H9 (cell line): ENCODE data around the gene PDE4A. TPM values are rescaled to one million over a fixed set of nuclear protein-coding genes. Genes with fewer than 3 reads are reported as not detected.

Experiments
- DNase-seq: peaks from one replicate; pipeline ENCODE4 v3.0.0-alpha.2; 2017
- H2AFZ ChIP-seq: one replicate; pipeline ENCODE4 v1.6.1; 2013; ENCODE audit warnings: mild to moderate bottlenecking, low read length, control low read depth, moderate library complexity
- H2AK5ac ChIP-seq: 2 replicates; pipeline ENCODE4 v1.6.1; 2013; ENCODE audit warnings: low read length, control low read depth, mixed read lengths; ENCODE audit not compliant: insufficient read length
- H2BK120ac ChIP-seq: one replicate; pipeline ENCODE4 v1.6.1; 2013; ENCODE audit warnings: low read depth, mild to moderate bottlenecking, low read length, control low read depth, inconsistent platforms; ENCODE audit not compliant: poor library complexity, severe bottlenecking
- H2BK12ac ChIP-seq: 2 replicates; pipeline ENCODE4 v1.6.1; 2013; ENCODE audit warnings: low read length, control low read depth, mixed read lengths, low read depth; ENCODE audit not compliant: insufficient read length
- H2BK15ac ChIP-seq: 2 replicates; pipeline ENCODE4 v1.6.1; 2013; ENCODE audit warnings: low read depth, low read length, control low read depth
- H2BK20ac ChIP-seq: one replicate; pipeline ENCODE4 v1.6.1; 2013; ENCODE audit warnings: low read depth, mild to moderate bottlenecking, low read length, control low read depth, inconsistent platforms; ENCODE audit not compliant: poor library complexity, severe bottlenecking
- H2BK5ac ChIP-seq: 2 replicates; pipeline ENCODE4 v1.6.1; 2013; ENCODE audit warnings: low read length, control low read depth, mixed read lengths; ENCODE audit not compliant: insufficient read length
- H3K14ac ChIP-seq: 2 replicates; pipeline ENCODE4 v1.6.1; 2013; ENCODE audit warnings: low read length, control low read depth; ENCODE audit not compliant: insufficient read depth
- H3K18ac ChIP-seq: 2 replicates; pipeline ENCODE4 v1.6.1; 2013; ENCODE audit warnings: low read depth, mild to moderate bottlenecking, mixed read lengths, low read length, control low read depth; ENCODE audit not compliant: insufficient read length
- H3K23ac ChIP-seq: 2 replicates; pipeline ENCODE4 v1.6.1; 2013; ENCODE audit warnings: low read length, control low read depth, mixed read lengths, low read depth; ENCODE audit not compliant: insufficient read length
- H3K23me2 ChIP-seq: 2 replicates; pipeline ENCODE4 v1.6.1; 2013; ENCODE audit warnings: low read depth, mild to moderate bottlenecking, mixed read lengths, low read length, control low read depth; ENCODE audit not compliant: insufficient read length, poor library complexity, severe bottlenecking
- H3K27ac ChIP-seq: 2 replicates; pipeline ENCODE4 v1.5.1; 2013; ENCODE audit warnings: low read length, control low read depth, mixed read lengths, low read depth; ENCODE audit not compliant: insufficient read length
- H3K27me3 ChIP-seq: 2 replicates; pipeline ENCODE4 v1.6.1; 2013; ENCODE audit warnings: low read length, control low read depth, inconsistent platforms; ENCODE audit not compliant: insufficient read depth
- H3K4ac ChIP-seq: 2 replicates; pipeline ENCODE4 v1.6.1; 2013; ENCODE audit warnings: low read depth, mild to moderate bottlenecking, control low read depth, inconsistent platforms, low read length, moderate library complexity
- H3K4me1 ChIP-seq: 2 replicates; pipeline ENCODE4 v1.6.1; 2013; ENCODE audit warnings: low read length, control low read depth, inconsistent platforms; ENCODE audit not compliant: insufficient read depth
- H3K4me2 ChIP-seq: 2 replicates; pipeline ENCODE4 v1.6.1; 2013; ENCODE audit warnings: low read length, control low read depth, mixed read lengths; ENCODE audit not compliant: insufficient read length, insufficient read depth
- H3K56ac ChIP-seq: 2 replicates; pipeline ENCODE4 v1.6.1; 2013; ENCODE audit warnings: low read depth, mild to moderate bottlenecking, mixed read lengths, low read length, control low read depth; ENCODE audit not compliant: insufficient read length
- H3K79me1 ChIP-seq: 2 replicates; pipeline ENCODE4 v1.6.1; 2013; ENCODE audit warnings: low read depth, mild to moderate bottlenecking, moderate library complexity, low read length, control low read depth, inconsistent platforms; ENCODE audit not compliant: insufficient read depth, poor library complexity, severe bottlenecking
- H3K79me2 ChIP-seq: 2 replicates; pipeline ENCODE4 v1.6.1; 2013; ENCODE audit warnings: low read length, control low read depth, inconsistent platforms; ENCODE audit not compliant: insufficient read depth
- H3K9ac ChIP-seq: 2 replicates; pipeline ENCODE4 v1.6.1; 2013; ENCODE audit warnings: low read length, control low read depth, mixed read lengths; ENCODE audit not compliant: insufficient read length; ENCODE audit errors: extremely low read depth
- H3K9me3 ChIP-seq: one replicate; pipeline ENCODE4 v1.6.1; 2013; ENCODE audit warnings: low read depth, low read length, inconsistent platforms; ENCODE audit not compliant: control insufficient read depth
- H3T11ph ChIP-seq: one replicate; pipeline ENCODE4 v1.6.1; 2013; ENCODE audit warnings: mild to moderate bottlenecking, low read length, control low read depth, inconsistent platforms
- H4K20me1 ChIP-seq: one replicate; pipeline ENCODE4 v1.6.1; 2013; ENCODE audit not compliant: control insufficient read depth, insufficient read length, insufficient read depth
- H4K5ac ChIP-seq: 2 replicates; pipeline ENCODE4 v1.6.1; 2013; ENCODE audit warnings: low read depth, mild to moderate bottlenecking, mixed read lengths, low read length, control low read depth; ENCODE audit not compliant: insufficient read length
- H4K8ac ChIP-seq: replicated peaks from 2 replicates; pipeline ENCODE4 v1.6.1; 2013; ENCODE audit warnings: low read length, control low read depth, mixed read lengths, low read depth; ENCODE audit not compliant: insufficient read length
- H4K91ac ChIP-seq: 2 replicates; pipeline ENCODE4 v1.6.1; 2013; ENCODE audit warnings: low read depth, mild to moderate bottlenecking, moderate library complexity, mixed read lengths, low read length, control low read depth; ENCODE audit not compliant: insufficient read length
- H3K27ac Mint-ChIP-seq, 3 experiments: 2 replicates in 2 of 3; 3 replicates in 1 of 3; pipeline ENCODE4 v1.8.0; 2020 to 2021; ENCODE audit warnings: mixed read lengths in 3 of 3, mild to moderate bottlenecking in 1 of 3, moderate library complexity in 1 of 3
- H3K27me3 Mint-ChIP-seq: 2 replicates; pipeline ENCODE4 v1.8.0; 2021; ENCODE audit warnings: low read depth, mild to moderate bottlenecking, moderate library complexity, mixed read lengths
- H3K36me3 Mint-ChIP-seq, 3 experiments: 2 replicates in 2 of 3; 3 replicates in 1 of 3; pipeline ENCODE4 v1.8.0; 2020 to 2021; ENCODE audit warnings: low read depth in 3 of 3, mixed read lengths in 3 of 3; ENCODE audit not compliant: insufficient read depth in 1 of 3
- H3K4me1 Mint-ChIP-seq, 2 experiments: 2 replicates each; pipeline ENCODE4 v1.8.0; 2020; ENCODE audit warnings: mixed read lengths in 2 of 2
- H3K4me3 Mint-ChIP-seq, 2 experiments: 2 replicates in 1 of 2; 3 replicates in 1 of 2; pipeline ENCODE4 v1.8.0; 2020 to 2021; ENCODE audit warnings: mild to moderate bottlenecking in 2 of 2, mixed read lengths in 2 of 2, moderate library complexity in 1 of 2
- H3K9me3 Mint-ChIP-seq, 2 experiments: 2 replicates in 1 of 2; 3 replicates in 1 of 2; pipeline ENCODE4 v1.8.0; 2020; ENCODE audit warnings: mild to moderate bottlenecking in 2 of 2, mixed read lengths in 2 of 2, moderate library complexity in 1 of 2
- CTCF ChIP-seq: fragments of 200-600 bp; sonication (generic); conservative IDR thresholded peaks from 3 replicates; pipeline ENCODE4 v1.8.0; 2021; ENCODE audit warnings: antibody characterized with exemption, mild to moderate bottlenecking
- WGBS: extraction: QIAGEN DNeasy Blood & Tissue Kit; methylation state at CpG from one replicate; pipeline ENCODE4 v1.1.7; 2013; ENCODE audit warnings: missing lambda C conversion rate, low lambda C conversion rate, mixed read lengths; ENCODE audit not compliant: insufficient read length; ENCODE audit errors: extremely low coverage; 5-methylcytosine and 5-hydroxymethylcytosine counted together
- total RNA-seq: library from RNA; stranded (reverse); gene quantifications from 2 replicates; pipeline ENCODE4 v1.2.1, GENCODE V29; 2021

The PDE4A gene
- total RNA-seq, 1 experiment from 2014 or later: 8.5 TPM

- no peak for TF ChIP-seq CTCF
- no peak for DNase-seq
- no peak overlapping the region for H4K8ac ChIP-seq
- H2BK20ac ChIP-seq: no peak overlapping the region
- no peak overlapping the region for H3K18ac ChIP-seq
- H3K79me2 ChIP-seq: no peaks in the 10 kb centered on the region
- WGBS: no CpG with 5 or more reads among the region's 6 CpGs
- H3K9ac ChIP-seq: no peak overlapping the region
- H3K4me2 ChIP-seq: no peak overlapping the region
- H3K27ac ChIP-seq: no peak overlapping the region
- H3K4me1 Mint-ChIP-seq: peaks cover 8 to 9% of the 10 kb centered on the region in 2 experiments; a peak in 3 of 4 replicates
- H4K20me1 ChIP-seq: no peaks in the 10 kb centered on the region
- no peaks in the 10 kb centered on the region for H3K9me3 ChIP-seq
- no peak overlapping the region for H3T11ph ChIP-seq
- H3K36me3 Mint-ChIP-seq: peaks cover 33 to 58% (median 50%) of the 10 kb centered on the region in 3 experiments; a peak in 6 of 7 replicates
- no peaks in the 10 kb centered on the region for H3K27me3 ChIP-seq
- peaks cover 2% of the 10 kb centered on the region; the same call in 1 of the 2 replicates for H3K27me3 Mint-ChIP-seq
- H3K56ac ChIP-seq: no peak overlapping the region
- no peak overlapping the region for H4K5ac ChIP-seq
- H3K4ac ChIP-seq: no peak overlapping the region
- H4K91ac ChIP-seq: no peak overlapping the region
- no peaks in the 10 kb centered on the region for H3K79me1 ChIP-seq
- no peak overlapping the region for H2BK12ac ChIP-seq
- H2AK5ac ChIP-seq: no peak overlapping the region
- H2BK5ac ChIP-seq: no peak overlapping the region
- H3K9me3 Mint-ChIP-seq: no peaks in the 10 kb centered on the region
- no peak overlapping the region for H3K27ac Mint-ChIP-seq
- H3K4me1 ChIP-seq: no peaks in the 10 kb centered on the region
- H2BK15ac ChIP-seq: no peak overlapping the region
- no peak overlapping the region for H3K4me3 Mint-ChIP-seq
- H3K23ac ChIP-seq: no peak overlapping the region
- no peak overlapping the region for H2BK120ac ChIP-seq
- peaks cover 3% of the 10 kb centered on the region for H3K23me2 ChIP-seq
- H3K14ac ChIP-seq: no peak overlapping the region
- no peak overlapping the region for H2AFZ ChIP-seq
These were observed 28.2 kb upstream of the PDE4A start for GRCh38 chr19:10392120-10392519.
